GM15510 (cell line): ENCODE results near the gene THSD7A.

Experiments used
- POLR2A ChIP-seq: IDR thresholded peaks from 3 replicates; pipeline ENCODE4 v1.6.1; 2011; ENCODE audit warnings: borderline replicate concordance; ENCODE audit not compliant: insufficient read length; ENCODE audit errors: extremely low read depth

THSD7A gene

DNA sequence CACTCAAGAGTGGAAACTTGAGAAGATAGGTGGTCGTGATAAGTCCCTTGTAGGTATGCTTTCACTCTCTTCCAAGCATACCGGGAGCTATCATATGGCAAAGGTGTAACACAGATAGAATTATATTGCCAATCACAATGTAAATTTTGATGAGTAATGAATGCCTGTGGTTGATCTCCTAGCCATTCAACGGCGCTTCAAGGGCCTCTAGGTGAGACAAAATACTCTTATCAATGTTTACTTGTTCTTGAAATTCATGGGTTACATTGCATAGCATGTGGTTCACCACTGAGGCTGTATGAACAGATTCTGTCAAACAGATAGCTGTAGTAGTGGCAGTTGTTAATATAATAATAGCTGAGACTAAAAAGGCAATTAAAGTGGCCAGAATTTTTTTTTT, 82.4 kb downstream of the THSD7A start:
- TF ChIP-seq POLR2A, result no peak

DNA sequence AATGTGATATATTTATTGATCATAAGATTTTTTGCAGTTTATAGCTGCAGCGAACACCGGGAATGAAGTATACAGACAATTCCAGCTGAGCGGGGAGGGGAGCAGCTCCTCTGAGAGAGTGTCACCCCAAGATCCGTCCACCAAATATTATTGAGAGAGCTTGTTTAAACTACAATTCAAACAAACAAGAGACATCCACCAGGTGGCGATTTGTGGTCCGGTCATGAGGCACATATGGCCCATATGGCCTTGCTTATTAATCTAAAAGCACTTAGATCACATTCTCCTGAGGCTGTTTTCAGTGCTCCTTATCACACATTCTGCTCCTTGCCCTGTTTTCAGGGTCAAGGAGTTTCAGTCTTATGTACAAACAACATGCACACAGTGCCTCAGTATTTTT, 83.1 kb downstream of the THSD7A start:
- no peak for TF ChIP-seq POLR2A

DNA sequence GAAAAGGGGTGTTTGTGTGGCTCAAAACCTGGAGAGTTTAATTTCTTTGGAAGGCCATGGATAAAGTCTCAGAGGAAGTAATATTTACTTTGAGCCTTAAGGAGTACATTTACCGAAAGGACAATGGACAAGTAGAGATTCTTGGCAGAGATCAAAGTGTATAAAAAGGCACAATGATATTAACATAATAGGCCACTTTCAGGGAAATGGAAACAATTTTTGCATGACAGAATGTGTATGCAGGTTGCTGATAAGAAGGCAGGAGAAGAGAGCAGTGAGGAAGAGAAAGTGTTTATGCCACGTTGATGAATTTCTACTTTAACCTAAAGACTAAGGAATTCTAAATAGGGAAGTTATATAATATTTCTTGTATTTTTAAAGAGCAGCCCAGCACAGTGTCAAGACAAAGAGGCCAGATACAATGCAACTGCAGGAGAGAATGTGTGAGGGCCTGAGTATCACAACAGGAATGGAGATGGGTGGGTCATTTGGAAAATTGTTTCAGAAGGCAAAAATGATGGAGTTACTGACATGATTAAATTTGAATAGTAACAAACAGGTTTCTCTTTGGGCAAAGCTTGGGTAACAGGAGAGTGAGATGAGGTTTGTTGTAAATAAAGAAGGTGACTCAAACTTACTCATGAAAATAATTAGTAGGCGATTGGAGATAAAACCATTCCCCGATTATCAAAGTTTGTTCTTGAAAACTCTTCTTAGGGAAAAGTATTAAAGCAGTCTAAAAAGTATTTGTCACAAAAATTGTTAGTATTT, 84.1 kb downstream of the THSD7A start:
- no peak for TF ChIP-seq POLR2A

DNA sequence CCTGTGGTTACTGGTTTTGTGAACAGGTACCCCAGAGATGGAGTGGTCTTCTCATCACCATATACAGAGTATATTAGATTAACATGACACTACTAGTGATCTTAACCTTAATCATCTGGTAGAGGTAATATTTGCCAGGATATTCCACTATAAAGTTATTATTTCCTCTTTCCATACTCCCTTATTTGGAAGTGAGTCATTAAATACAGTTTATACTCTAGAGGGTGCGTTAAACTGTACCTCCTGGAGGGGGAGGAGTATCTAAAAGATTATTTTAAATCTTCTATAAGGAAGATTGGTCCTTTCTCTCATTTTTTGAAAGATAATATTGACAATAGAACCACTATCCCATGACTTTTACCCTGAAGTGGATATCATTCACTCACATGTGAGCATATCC, 85.4 kb downstream of the THSD7A start:
- TF ChIP-seq POLR2A, result no peak

DNA sequence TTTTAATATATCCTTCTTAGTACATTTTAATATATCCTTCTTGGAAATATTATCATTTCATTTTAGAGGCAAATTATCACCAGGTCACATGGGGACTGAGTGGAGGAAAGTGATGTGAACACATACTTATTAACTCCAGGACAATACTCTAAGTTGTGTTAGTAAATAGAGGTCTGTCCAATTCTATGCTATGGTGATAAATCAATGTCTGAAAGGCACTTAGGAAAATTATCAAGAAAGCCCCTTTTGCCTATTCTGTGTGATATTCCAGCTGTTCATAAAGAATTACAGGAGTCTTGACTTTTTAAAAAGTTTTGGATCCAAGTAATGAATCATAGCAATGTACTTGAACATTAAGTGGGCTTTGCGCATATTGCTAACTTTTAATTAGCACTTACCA, 88.5 kb downstream of the THSD7A start:
- no peak for TF ChIP-seq POLR2A

DNA sequence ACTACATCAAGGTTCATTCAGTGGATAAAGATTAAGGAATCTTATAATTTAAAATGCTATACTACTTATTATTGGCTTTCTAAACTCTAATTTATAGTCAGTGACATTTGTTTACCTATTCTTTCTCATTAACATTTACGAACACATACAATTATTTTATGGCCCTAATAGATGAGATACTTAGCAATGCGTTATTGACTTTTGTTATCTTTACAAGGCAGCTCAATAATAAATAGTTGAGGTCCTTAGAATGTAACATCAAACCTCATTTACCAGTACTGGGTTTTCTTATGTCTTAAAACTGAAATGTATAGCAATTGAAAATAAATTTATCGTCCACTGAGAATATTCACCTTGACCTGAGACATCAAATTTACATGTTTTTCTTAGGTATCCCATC, 89.0 kb downstream of the THSD7A start:
- no peak for TF ChIP-seq POLR2A

DNA sequence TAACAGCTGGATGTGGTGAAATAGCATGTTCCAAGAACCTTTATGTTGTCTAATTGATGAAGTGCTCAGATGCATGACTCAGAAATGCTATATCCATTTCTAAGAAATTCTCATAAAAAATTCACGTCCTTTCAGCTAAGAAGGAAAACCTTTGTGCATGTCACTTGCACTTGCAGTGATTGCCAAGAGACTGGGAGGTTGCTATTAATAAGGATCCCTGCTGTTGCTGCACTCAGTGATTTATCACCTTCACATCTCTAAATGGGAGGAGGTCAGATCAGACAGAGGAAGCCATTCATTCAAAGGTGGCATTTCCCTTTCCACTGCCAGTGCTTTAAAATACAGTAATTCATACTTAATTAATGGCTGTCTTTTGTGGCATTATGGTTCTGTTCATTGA, 89.5 kb downstream of the THSD7A start:
- TF ChIP-seq POLR2A, result no peak

DNA sequence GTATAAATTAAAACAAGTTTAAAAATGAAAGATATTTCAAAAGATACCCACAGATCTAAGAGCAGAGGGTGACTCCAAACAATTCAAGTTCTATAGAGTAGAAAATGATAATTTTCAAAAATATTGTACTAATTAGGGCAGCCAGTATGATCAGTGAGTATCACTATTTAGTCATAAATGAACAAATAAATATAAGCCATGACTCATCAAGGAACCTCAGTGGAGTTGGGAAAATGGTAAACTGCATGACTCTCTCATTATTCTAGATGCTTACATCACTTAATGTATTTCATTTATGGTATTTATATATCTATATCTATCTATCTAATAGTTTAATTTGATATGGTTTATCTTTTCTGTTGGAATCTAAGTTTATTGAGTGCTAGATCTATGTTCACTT, 94.3 kb downstream of the THSD7A start:
- no peak for TF ChIP-seq POLR2A

DNA sequence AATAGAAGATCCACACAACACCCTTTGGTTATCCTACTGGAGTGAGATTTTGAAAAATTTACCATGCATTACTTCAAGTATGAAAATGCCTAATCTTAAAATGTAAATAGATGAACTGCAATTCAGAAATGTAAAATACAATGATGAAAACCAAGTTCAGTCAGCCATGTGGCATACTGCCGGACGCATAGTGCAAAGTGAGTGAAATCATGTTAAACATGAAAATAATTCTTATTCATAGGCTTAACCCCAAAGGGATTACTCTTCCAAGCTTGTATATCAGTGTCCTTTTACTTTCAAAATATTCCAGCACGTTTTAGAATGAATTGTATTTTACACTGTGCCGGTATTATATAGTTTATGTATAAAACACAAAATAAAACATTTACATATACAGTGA, 99.8 kb downstream of the THSD7A start:
- no peak for TF ChIP-seq POLR2A

DNA sequence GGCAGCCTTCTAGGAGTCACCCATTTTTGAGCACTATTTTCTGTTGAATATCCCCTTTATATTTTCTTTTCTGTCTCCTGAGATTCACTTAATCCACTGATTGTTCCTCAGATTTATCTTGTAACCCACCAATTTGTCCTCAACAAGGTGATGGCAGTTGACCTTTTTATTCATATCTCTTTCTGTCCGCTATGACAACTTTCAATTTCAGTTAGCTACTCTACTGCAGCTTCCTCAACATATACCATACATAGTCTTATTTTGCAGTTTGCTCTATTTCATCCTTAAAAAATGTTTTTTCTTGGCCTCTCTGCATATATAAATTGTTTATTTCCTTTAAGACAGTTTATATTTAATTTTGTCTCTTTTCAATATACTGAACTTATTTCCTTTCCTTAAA, 101.3 kb downstream of the THSD7A start:
- no peak for TF ChIP-seq POLR2A

DNA sequence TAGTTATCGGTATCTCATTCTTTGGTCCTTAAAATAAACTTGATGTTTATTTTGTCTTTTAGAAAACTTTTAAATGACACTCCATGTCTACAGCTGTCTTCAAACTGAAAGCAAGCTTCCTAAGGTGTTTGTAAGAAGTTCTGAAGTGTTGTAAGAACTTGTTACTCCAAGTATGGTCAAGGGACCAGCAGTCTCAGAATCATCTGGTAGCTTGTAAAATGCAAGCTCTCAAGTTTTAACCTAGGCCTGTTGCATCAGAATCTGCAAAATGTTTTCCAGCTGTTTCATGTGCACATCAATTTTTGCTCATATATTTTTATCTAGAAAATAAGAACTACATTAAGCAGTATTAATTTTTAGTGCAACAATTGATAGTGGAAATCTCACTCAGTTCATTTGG, 104.1 kb downstream of the THSD7A start:
- TF ChIP-seq POLR2A, result no peak

DNA sequence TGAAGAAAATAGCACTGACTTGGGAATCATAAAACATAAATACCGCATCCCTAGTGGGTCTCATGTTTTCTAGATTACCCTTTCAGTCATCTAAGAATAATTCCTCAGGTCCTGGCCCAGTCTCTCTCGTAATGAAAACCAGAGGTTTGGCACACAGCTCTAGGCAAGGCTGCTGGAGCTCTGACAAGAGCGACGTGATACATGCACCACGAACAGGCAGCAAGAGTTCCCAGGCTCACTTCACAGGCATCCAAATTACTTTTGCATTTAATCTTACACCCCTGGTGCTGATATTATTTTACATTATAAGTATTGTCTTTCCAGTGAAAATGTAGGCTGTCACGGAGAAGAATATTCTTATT, 105.2 kb downstream of the THSD7A start:
- TF ChIP-seq POLR2A, result no peak

DNA sequence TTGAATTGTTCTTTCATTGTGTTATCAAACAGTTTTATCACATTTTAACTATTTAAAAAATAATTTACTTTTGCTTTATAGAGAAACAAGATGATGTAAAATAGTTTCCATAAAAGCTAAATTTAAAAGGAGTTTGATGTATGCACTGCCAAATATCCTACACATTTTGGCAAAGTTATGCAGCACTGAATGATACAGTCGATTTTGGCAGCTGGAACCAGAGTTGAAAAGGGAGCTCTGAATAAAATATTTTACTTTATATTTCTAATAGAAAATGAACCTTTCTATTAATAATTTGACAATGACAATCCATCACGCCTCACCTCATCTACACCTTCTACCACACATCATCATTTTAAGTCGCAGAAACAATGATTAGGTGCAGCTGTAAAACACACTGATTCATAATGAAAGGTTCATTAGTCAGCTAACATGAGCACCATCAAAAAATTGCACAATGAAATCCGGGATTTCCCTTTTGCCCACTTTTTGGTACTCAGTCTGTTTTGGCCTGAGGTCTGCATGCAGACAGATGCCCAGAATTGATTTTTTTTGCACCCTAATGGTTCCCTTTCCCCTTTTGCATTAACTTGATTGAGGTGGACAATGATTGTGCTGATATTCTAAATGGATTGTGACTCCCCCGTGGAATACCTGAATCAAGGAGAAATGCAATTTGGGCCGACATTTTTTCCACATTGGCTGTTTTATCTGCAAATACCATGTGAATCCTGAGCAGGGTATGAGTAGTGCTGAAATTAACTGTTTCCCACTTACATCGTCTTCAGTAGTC, 105.8 kb downstream of the THSD7A start:
- TF ChIP-seq POLR2A, result no peak

DNA sequence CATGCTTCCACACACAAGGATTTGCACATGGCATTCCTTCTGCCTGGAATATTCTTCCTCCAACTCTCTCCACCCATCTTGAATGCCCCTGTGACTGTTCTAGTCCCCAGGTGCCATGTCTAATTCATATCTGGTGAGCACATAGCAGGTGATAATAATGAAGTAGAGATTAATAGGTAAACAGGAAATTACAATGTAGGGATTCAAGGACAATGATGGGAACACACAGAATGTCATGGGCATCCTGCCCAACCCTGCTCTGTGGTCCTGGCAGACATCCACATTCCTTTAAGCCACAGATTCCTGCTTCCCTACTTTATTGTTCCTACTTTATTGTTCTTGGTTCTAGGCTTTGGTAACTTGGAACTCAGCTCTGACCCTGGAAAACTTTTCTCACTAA, 115.8 kb downstream of the THSD7A start:
- no peak for TF ChIP-seq POLR2A

DNA sequence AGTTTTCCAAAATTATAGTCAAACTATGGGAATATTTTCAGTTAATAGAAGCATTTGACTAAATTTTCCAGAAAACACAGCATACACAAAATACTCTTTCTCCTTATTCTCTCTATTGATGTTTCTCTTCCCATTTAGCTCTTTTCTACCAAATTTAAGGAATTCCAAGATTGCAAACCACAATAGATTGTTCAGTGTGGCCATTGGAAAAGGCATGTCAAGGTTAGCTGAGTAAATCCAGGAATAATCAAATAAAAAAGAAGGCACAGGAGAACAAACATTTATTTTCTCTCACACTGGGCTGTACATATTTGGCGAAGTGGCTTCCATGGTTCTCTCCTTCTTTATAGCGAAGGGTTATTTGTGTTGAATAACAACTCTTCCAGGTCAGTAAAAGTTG, 117.3 kb downstream of the THSD7A start:
- no peak for TF ChIP-seq POLR2A

DNA sequence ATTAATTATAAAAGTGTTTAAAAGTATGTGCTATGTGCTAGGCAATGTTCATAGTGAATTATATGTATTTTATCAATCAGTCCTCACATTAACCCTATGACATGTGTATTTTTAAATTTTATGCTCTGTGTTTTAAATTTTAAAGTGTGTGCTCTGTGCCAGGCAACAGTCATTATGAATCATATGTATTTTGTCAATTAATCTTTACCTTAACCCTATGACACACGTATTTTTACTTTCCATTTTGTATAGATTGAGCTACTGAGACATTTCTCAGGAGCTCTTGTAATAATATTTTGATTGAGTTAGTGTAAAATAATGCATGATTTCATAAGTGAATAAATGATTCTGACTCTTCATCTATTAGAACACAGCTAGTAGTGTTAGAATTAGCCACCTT, 117.8 kb downstream of the THSD7A start:
- TF ChIP-seq POLR2A, result no peak
